GM19025 (cell line): Measurements from ENCODE around the gene IMMP2L.

Experiments used
- ATAC-seq: cut with Tn5 transposase; IDR thresholded peaks from one replicate; pipeline ENCODE4 v1.9.1; 2021; ENCODE audit warnings: mild to moderate bottlenecking, low read depth, moderate library complexity; ENCODE audit not compliant: unreplicated experiment

IMMP2L gene

GRCh38 chr7:111408724-111409123 lies 153.6 kb downstream of the IMMP2L start:
- ATAC-seq: no peak

GRCh38 chr7:111407258-111407657 lies 155.0 kb downstream of the IMMP2L start:
- no peak for ATAC-seq

DNA sequence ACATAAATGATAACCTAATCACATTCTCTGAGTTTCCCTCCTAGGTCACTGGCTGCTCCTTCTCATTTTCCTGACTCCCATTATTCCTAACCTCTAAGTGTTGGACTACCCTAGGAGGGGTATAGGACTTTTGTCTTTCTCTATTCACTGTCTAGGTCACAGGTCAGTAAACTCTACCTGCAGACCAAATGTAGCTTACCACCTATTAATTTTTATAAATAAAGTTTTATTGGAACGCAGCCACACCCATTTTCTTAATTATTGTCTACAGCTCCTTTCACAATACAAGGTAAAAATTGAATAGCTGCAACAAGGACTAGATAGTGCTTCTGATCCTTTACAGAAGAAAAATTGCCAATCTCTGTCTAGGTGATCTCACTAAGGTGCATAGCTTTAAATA lies 156.7 kb downstream of the IMMP2L start:
- ATAC-seq: no peak

DNA sequence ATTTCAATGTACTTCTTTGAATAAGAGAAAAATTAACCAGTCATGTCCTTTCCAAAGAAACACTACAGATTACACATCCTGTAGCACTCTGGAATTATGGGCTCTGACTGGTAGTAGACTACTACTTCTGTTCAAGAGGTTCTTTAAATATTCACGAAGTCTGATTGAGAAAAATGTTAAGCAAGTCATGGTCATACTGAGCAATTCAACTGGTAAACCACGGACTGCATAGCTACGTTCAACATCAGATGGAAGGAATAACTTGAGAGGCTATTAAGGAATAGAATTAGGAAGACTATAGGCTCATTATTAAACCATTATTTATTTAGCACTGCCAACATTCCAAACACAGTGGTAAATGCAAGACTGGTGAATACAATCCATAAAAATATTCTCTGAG lies 160.8 kb downstream of the IMMP2L start:
- ATAC-seq: no peak

- ATAC-seq: no peak
Measured at GRCh38 chr7:111400088-111400487, 162.2 kb downstream of the IMMP2L start.

- ATAC-seq: no peak
Measured at GRCh38 chr7:111394891-111395290, 167.4 kb downstream of the IMMP2L start.

GRCh38 chr7:111393011-111393754 lies 169.1 kb downstream of the IMMP2L start:
- no peak for ATAC-seq

- no peak for ATAC-seq
Measured at GRCh38 chr7:111392294-111392693, 170.0 kb downstream of the IMMP2L start.

DNA sequence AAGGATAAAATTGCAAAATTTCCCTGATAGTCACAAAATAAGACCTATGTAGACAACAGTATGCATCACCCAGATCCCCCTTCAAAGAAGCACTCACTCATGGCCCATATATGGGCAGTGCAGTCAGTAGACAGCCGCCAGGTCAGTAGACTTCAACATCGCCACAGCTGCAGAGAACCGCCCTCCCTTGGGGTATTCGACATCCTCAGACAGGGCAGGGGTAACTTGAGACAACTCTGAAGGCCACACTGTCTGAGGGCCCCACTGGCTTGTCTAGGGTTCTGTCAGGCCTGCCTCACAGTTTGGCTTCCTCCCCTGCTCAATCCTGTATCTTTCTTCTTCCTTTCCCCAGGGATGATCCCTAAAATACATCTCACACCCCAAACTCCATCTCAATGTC lies 172.3 kb downstream of the IMMP2L start:
- ATAC-seq: no peak

GRCh38 chr7:111388912-111389311 lies 173.4 kb downstream of the IMMP2L start:
- ATAC-seq: peak; percentile 55

- ATAC-seq: no peak
Measured at GRCh38 chr7:111388016-111388415, 174.3 kb downstream of the IMMP2L start.

GRCh38 chr7:111384065-111384891 lies 178.0 kb downstream of the IMMP2L start:
- no peak for ATAC-seq

DNA sequence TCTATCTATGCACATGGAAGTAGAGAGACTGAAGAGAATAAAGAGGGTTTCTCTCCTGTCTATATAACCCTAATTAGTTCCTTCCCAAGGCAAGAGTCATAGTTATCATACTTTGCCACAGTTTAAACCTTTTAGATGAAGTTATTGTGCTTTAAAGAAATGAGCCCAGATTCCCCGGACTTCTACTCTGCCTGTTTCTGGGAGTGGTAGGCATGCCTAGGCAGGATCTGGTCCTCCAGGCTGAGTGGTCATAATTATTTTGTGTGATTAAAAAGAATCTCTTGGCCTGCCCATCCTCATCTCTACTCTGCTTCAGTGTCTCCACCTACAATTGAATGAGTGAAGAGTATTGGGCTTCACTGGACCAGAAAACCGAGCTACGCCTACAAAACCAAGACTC lies 179.2 kb downstream of the IMMP2L start:
- no peak for ATAC-seq

DNA sequence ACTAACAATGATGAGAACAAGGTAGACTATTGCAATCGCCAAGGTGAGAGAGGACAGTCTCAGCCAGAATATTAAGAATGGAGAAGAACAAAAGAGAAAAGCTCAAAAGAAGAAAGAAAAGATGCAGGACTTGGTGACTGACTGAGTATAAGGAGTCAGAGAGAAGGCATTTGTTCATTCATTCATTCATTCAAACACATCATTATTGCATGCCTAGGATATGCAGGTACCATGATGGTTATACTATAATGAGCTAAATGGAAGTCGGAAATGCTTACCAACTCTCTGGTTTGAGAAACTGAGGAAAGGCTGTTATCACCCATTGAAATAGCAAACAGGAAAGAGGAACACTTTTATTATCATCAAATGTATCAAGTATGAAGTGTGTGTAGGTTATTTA lies 180.7 kb downstream of the IMMP2L start:
- ATAC-seq: no peak

DNA sequence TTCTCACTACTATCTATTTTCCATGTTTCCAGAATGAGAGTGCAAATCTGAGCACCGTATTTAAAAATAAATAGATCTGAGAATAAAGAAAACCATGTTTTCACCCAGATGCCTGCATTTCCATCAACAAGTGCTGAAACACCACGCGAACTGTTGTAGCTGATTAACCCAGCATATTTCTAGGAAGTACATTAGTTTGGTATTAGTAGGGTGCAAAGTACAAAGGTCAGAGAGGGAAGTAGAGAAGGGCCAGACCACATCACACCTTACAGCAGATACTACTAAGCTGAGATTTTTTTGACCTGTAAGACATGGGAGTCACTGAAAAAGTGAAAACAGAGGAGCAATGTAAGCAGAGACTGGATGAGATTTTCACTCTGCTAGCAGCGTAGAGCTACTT lies 181.3 kb downstream of the IMMP2L start:
- peak; percentile 84 for ATAC-seq

DNA sequence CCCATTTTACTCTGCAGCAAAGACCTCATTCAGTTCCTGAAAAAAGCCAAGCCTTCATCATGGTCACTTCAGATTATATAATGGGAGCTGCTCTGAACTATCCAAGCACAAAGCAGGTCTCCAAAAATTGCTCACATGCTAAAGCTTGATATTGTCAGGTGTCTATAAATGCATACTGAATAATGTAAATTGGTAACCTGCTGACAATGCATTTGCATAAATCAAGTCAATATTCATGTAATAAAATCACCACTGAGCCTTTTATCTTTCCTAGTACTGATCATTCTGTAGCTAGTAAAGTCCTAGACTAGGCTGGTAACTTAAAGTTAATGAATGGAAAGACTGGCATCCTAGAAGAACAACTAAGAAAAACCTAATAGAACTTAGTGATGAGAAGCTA lies 188.3 kb downstream of the IMMP2L start:
- no peak for ATAC-seq

- ATAC-seq: no peak
Measured at GRCh38 chr7:111371437-111371836, 190.9 kb downstream of the IMMP2L start.

- ATAC-seq: no peak
Measured at GRCh38 chr7:111370002-111370401, 192.3 kb downstream of the IMMP2L start.

DNA sequence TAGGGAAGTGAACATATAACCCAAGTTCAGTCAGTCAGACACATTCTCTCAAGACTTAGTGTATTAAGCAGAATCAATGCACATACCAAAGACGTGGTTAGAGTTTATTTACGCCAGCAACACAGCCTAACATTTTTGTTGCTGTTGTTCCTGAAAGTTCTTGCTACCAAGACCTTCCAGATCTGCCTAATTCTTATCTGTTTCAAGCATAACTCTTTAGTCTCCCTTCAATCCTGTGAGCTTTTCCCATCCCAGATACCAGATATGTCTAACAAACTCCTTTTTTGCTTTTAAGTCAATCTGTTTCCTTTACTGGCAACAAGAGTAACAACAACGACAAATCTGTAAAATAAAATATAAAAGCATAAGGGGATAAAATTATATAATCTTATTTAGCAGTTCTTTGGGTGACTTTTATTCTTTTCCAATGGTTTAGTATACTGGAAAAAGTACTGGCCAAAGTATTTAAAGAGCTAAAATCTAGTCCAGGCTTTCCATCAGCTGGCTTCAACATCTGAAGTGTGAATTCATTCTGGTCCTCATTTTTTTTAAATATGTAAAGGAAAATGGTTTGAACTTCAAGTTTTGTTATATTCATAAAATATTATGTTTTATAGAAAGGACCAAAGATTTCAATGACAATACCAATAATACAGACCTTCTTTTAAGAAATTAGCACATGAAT lies 193.8 kb downstream of the IMMP2L start:
- no peak for ATAC-seq

- no peak for ATAC-seq
Measured at GRCh38 chr7:111364413-111364812, 197.9 kb downstream of the IMMP2L start.

GRCh38 chr7:111363099-111363498 lies 199.2 kb downstream of the IMMP2L start:
- no peak for ATAC-seq
